ENCODE results near the gene PDE6H.

The PDE6H gene

DNA sequence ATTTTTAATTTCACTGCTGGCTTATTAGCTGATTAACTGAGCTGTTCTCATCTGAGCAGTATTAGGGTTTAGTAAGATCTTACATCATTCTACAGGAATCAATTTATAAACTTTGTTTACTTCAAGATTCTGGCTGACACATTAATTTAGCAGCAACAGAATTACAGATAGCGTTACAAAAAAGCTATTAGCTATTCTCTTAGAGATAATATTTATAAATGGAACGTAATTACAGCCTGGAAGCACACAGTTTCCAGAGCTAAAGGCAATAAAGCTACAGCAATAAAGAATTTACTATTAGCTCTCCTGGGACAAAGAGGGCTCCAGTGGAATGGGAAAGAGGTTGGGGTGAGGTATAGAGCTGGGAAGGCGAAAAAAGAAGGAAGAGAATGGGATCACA lies 34.7 kb downstream of the PDE6H start:
- DNase-seq, result no peak

GRCh38 chr12:15011162-15011561 lies 38.3 kb downstream of the PDE6H start:
- DNase-seq, result peak; percentile 33

- no peak for DNase-seq
These were observed 40.9 kb downstream of the PDE6H start for GRCh38 chr12:15013634-15014179.

DNA sequence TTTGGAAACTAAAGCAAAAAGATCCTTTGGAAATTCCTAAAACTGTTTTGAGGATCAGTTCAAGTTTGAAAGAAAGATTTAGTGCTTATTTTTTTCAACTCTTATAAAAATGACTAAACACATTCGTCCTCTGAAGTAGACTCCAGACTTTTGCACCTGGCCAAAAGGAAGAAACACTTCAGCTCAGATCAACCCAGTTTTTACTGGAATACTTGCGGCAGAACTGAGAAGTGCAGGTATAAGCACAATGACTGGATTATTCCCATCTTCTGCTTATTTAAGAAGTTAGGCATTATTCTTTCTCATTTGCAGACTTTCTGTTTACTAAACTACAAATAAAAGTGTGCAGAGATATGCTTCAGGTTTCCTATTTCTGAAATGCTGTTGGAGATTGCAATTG lies 41.9 kb downstream of the PDE6H start:
- no peak for DNase-seq

GRCh38 chr12:15015121-15015520 lies 42.3 kb downstream of the PDE6H start:
- DNase-seq, result no peak

DNA sequence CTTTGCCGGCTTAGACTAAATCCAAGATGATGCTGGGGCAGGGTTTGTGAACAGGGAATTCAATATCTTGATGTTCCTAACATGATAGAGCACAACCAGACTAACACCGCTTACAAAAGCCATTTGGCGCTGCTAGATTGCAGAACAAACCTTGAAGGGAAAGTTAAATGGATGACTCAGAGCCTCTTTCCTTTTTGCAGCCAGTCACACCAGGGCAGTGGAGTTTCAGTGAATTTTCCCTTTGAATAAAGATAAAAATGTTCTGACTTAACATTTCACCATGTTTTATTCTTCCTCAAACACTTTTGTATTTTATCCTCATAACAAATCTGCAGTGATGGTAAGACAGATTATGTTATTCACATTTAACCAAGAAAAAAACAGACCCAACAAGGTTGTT lies 47.3 kb downstream of the PDE6H start:
- DNase-seq, result no peak
